ENCODE results near the gene TEX19. TPM values are rescaled to one million over a fixed set of nuclear protein-coding genes. Genes with fewer than 3 reads are reported as not detected.

The TEX19 gene
- total RNA-seq, 2 experiments from 2014 or later = 2.0 to 3.4 TPM

GRCh38 chr17:82348434-82348833, 10.6 kb upstream of the TEX19 start:
- TF ChIP-seq EZH2phosphoT487 (IDR thresholded peaks at IDR 0.05; ENCODE audit: borderline replicate concordance, low read depth, low read length) = no peak
- no peak for TF ChIP-seq CTCF (conservative IDR thresholded peaks at IDR 0.05; ENCODE audit: low read length)
- no TSS peak for BruUV-seq (replicated peaks)
- H3K9me2 ChIP-seq (ENCODE audit: insufficient read depth, low read length) = no peaks in the 10 kb centered on the region
- H3K79me2 ChIP-seq (ENCODE audit: insufficient read depth, low read depth, low read length) = no peaks in the 10 kb centered on the region
- no peak overlapping the region for H3K4me3 ChIP-seq (ENCODE audit: low read depth, low read length, poor library complexity, severe bottlenecking)
- H3K27ac ChIP-seq (ENCODE audit: low read depth, low read length, poor library complexity, severe bottlenecking) = no peak overlapping the region
- no peaks in the 10 kb centered on the region for H3K9me3 ChIP-seq (ENCODE audit: low read length)
- peaks cover 67% of the 10 kb centered on the region for H3K4me1 ChIP-seq (ENCODE audit: insufficient read depth, low read length, poor library complexity, severe bottlenecking)
- DNase-seq (ENCODE audit: low spot score) = no peak
- POLR2A ChIA-PET = no interaction called here
- H2AFZ ChIP-seq (ENCODE audit: low read length) = no peak overlapping the region
- no peaks in the 10 kb centered on the region for H4K20me1 ChIP-seq (ENCODE audit: insufficient read depth, low read length)
- intact Hi-C loops (cut with micrococcal nuclease; ENCODE audit: unreplicated experiment) = no loop called here
- CTCF ChIA-PET (ENCODE audit: unreplicated experiment) = no interaction called here
- no peak overlapping the region for H3K4me2 ChIP-seq (ENCODE audit: low read length)
- H3K36me3 ChIP-seq (ENCODE audit: insufficient read depth, low read length) = no peaks in the 10 kb centered on the region

- H3K27ac ChIP-seq (ENCODE audit: low read depth, low read length, poor library complexity, severe bottlenecking) = no peak overlapping the region
- CTCF ChIA-PET (ENCODE audit: unreplicated experiment) = no interaction called here
- H2AFZ ChIP-seq (ENCODE audit: low read length) = no peak overlapping the region
- H3K9me2 ChIP-seq (ENCODE audit: insufficient read depth, low read length) = no peaks in the 10 kb centered on the region
- intact Hi-C loops (cut with micrococcal nuclease; ENCODE audit: unreplicated experiment) = no loop called here
- TF ChIP-seq EZH2phosphoT487 (IDR thresholded peaks at IDR 0.05; ENCODE audit: borderline replicate concordance, low read depth, low read length) (no peak), CTCF (conservative IDR thresholded peaks at IDR 0.05; ENCODE audit: low read length) (no peak)
- H3K4me1 ChIP-seq (ENCODE audit: insufficient read depth, low read length, poor library complexity, severe bottlenecking) = peaks cover 69% of the 10 kb centered on the region
- no TSS peak for BruUV-seq (replicated peaks)
- no peak overlapping the region for H3K4me3 ChIP-seq (ENCODE audit: low read depth, low read length, poor library complexity, severe bottlenecking)
- no peaks in the 10 kb centered on the region for H3K79me2 ChIP-seq (ENCODE audit: insufficient read depth, low read depth, low read length)
- H3K36me3 ChIP-seq (ENCODE audit: insufficient read depth, low read length) = no peaks in the 10 kb centered on the region
- no peak for DNase-seq (ENCODE audit: low spot score)
- H3K4me2 ChIP-seq (ENCODE audit: low read length) = no peak overlapping the region
- POLR2A ChIA-PET = no interaction called here
- no peaks in the 10 kb centered on the region for H4K20me1 ChIP-seq (ENCODE audit: insufficient read depth, low read length)
- H3K9me3 ChIP-seq (ENCODE audit: low read length) = no peaks in the 10 kb centered on the region
These were observed 10.2 kb upstream of the TEX19 start for GRCh38 chr17:82348866-82349265.

- POLR2A ChIA-PET = interaction anchor here (0.6 to 3.7 kb wide), 4 partner anchors 9 to 205 kb away, joined by 3 to 20 read pairs (median 6); partner anchors contain the start of genes HEXD and OGFOD3
- H2AFZ ChIP-seq (ENCODE audit: low read length) = peak overlapping the region; percentile 65; the same call in 1 of the 2 replicates
These were observed 9.8 kb upstream of the TEX19 start for GRCh38 chr17:82349287-82349701.

More at GRCh38 chr17:82349287-82349701, 9.8 kb upstream of the TEX19 start:
- CTCF ChIA-PET (ENCODE audit: unreplicated experiment) = interaction anchor here (1.0 to 1.2 kb wide), 2 partner anchors 51 to 75 kb away, joined by 3 read pairs; no protein-coding TSS in a partner anchor
- Histone ChIP-seq H3K36me3 (ENCODE audit: insufficient read depth, low read length) (no peaks in the 10 kb centered on the region), H4K20me1 (ENCODE audit: insufficient read depth, low read length) (no peaks in the 10 kb centered on the region), H3K79me2 (ENCODE audit: insufficient read depth, low read depth, low read length) (no peaks in the 10 kb centered on the region), H3K9me2 (ENCODE audit: insufficient read depth, low read length) (no peaks in the 10 kb centered on the region), H3K27ac (ENCODE audit: low read depth, low read length, poor library complexity, severe bottlenecking) (peak overlapping the region; percentile 97), H3K4me1 (ENCODE audit: insufficient read depth, low read length, poor library complexity, severe bottlenecking) (peaks cover 69% of the 10 kb centered on the region), H3K4me3 (ENCODE audit: low read depth, low read length, poor library complexity, severe bottlenecking) (no peak overlapping the region), H3K9me3 (ENCODE audit: low read length) (no peaks in the 10 kb centered on the region), H3K4me2 (ENCODE audit: low read length) (peak overlapping the region; percentile 78; the same call in 1 of the 2 replicates)
- no peak for DNase-seq (ENCODE audit: low spot score)
- no TSS peak for BruUV-seq (replicated peaks)
- intact Hi-C loops (cut with micrococcal nuclease; ENCODE audit: unreplicated experiment) = no loop called here
- TF ChIP-seq EZH2phosphoT487 (IDR thresholded peaks at IDR 0.05; ENCODE audit: borderline replicate concordance, low read depth, low read length) (no peak), CTCF (conservative IDR thresholded peaks at IDR 0.05; ENCODE audit: low read length) (no peak)

All from OCI-LY7 (cell line).